Sciatic nerve (tissue), 2 donors: Measurements from ENCODE around the gene AP3M1. TPM values are rescaled to one million over a fixed set of nuclear protein-coding genes. Genes with fewer than 3 reads are reported as not detected.
"Not testable (repeated sequence)": the region's sequence is repeated elsewhere in the genome, so short reads cannot be mapped to it uniquely, and the experiment has no call there.

Experiments used
- ATAC-seq: fragments of 200-7000 bp; cut with Tn5 transposase; one replicate; pipeline ENCODE4 v1.9.1; 2020; ENCODE audit warnings: mild to moderate bottlenecking, moderate library complexity
- DNase-seq: peaks from one replicate; pipeline ENCODE4 v3.0.0-alpha.2; 2020; ENCODE audit warnings: low spot score
- intact Hi-C: fragments of 100-400 bp; cut with DNase I; formaldehyde crosslinking; loops from one replicate; pipeline ENCODE4 v1.14.2; 2022
- total RNA-seq: library from RNA; stranded (reverse); fragmentation: NEBNext Ultra II Directional; extraction: Animal tissue kit (Norgen Biotek cat#: 25700); gene quantifications from one replicate; pipeline ENCODE4 v1.2.1, GENCODE V29; 2021
- donor health status: DM: no; HTN: no; CAD: no.
- donor health status: DM: no; HTN: no; CAD: no.

Gene AP3M1
- total RNA-seq, 1 donor from 2014 or later = 27.2 TPM

DNA sequence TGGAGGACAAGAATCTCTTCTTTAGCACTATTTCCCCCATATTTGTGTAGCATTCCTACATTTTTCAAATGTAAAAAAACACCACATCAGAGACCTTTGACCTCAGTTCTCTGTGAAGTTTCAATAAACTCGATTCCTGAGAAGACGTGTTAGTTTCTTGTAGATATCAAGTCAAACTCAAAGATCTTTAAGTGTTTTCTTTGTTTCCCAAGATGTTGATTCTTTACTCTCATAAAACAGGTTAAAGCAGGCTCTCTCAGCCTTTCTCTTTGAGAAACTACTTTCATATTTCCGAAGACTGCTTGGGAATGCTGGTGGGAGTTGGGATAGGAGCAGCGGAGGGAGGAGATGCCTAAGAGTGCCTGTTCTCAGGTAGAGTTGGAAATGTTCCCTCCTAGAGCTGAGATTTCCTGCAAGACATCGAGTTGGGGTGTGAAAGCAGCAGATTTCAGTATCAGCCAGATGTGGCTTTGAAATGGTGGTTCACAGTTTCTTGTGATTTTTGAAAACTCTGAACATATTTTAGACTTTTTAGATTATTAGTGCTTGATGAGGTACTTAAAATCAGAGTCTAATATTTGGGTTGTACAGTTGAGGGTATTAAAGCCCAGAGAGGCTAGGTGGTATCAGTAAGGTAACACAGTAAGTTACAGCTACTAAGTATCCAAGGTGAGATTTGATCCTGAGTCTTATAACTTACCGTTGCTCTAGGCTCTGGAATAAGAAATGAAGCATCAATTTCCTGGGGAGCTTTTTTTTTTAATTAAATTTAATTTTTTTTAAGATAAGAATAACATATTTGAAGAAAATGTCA, 14.3 kb upstream of the AP3M1 start:
- DNase-seq (no peak), ATAC-seq (no peak)
- intact Hi-C loops = no loop called here

DNA sequence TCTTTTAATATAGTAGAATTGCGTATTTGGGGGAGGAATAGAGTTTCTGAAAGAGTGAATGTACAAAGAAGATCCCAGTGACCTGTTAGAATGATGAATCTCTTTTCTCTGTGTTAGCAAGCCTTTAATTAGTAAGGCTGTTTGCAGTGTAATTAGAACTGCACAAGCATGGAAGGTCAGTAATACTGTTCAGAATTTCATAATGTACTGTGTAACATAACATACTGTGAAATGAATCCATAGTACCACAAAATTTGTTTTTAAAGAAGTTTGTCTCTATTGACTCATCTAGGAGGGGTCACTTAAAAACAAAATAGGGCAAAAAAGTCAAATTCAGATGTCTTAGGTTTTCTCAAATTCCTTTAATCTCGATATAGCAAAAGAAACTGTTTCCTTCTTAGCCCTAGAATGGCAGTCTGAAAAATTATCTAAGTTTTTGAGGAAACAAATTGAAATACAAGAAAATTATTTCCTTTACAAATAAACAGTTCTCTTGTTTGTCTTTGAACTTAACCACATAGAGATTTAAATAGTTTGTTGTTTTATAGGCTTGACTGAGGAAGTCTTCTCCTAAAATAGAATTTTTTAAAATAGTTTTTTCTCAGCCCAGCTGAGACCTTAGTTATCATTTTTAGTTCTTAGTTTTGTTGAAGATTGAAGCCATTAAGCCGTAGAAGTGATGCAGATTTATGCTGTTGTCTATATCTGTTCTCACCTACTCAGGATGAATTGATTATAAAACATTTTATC, 12.9 kb upstream of the AP3M1 start:
- intact Hi-C loops = no loop called here
- no peak for DNase-seq
- ATAC-seq = no peak

DNA sequence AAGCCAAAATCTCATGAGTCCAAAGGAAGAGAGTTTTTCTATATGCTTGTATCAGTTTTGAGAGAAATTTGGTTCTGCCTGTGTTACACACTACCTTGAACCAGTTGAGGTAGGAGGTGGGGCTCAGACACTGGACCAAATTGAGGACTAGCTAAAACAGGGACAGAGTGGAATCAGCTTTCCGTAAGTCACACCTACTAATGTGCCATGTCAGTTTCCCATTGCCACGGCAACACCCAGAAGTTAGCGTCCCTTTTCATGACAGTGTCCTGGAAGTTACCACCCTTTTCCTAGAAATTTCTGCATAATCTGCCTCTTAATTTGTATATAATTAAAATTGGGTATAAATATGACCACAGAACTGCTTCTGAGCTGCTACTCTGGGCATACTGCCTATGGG, 9.4 kb upstream of the AP3M1 start:
- no peak for DNase-seq
- intact Hi-C loops = no loop called here
- ATAC-seq = no peak

DNA sequence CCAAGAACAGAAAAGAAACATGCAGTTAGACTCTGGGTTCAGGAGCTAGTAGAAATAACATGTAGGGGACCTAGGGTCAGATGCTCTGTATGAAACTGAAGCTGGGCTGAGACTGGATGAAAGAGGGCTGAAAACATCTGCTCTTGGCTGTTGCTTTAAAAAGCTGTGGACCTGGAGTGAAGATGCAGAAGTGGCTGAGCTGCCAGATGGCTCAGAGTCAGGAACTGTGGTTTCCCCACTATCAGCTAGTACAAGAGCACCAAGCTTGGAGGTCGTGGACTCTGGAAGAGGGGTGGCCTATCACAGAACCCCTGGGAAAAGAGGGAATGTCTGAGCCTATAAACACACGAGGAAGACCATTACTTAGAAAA, 6.3 kb upstream of the AP3M1 start:
- DNase-seq (no peak), ATAC-seq (peak; percentile 82)
- intact Hi-C loops = no loop called here

DNA sequence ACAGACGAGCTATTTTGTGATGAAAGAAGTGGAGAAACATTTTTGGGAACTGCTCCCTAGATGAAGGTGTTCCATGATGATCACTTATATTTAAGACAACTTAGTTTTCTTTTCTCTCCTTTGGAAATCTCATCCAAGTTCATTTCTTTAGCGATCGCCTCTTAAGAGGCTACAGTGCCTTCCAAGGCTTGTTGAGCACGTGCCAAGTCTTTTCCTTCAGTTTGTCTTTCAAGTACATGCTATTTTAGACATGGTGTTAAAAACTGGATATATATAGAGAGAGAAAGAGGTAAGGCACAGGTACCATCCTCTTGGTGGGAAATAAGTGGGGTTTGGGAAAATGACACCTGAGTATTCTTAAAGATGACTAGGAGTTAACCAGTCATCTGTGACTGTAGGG, 3.0 kb upstream of the AP3M1 start:
- DNase-seq (no peak), ATAC-seq (no peak)
- intact Hi-C loops = no loop called here

DNA sequence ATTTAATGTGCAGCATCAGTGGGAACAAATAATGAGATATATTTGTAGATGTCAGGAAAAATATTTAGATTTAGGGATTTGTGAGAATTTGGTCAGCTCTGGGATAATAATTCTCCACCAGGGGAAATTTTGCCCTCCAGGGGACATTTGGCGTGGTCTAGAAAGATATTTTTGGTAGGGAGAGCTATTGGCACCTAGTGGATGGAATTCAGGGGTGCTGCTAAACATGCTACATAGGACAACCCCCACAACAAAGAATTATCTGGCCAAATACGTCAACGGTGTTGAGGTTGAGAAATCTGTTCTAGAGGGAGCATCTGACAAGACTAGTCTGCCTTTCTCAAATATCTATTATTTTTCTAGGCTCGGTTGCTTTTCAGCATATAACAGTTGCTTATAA, 2.5 kb upstream of the AP3M1 start:
- intact Hi-C loops = no loop called here
- no peak for DNase-seq
- ATAC-seq = no peak

DNA sequence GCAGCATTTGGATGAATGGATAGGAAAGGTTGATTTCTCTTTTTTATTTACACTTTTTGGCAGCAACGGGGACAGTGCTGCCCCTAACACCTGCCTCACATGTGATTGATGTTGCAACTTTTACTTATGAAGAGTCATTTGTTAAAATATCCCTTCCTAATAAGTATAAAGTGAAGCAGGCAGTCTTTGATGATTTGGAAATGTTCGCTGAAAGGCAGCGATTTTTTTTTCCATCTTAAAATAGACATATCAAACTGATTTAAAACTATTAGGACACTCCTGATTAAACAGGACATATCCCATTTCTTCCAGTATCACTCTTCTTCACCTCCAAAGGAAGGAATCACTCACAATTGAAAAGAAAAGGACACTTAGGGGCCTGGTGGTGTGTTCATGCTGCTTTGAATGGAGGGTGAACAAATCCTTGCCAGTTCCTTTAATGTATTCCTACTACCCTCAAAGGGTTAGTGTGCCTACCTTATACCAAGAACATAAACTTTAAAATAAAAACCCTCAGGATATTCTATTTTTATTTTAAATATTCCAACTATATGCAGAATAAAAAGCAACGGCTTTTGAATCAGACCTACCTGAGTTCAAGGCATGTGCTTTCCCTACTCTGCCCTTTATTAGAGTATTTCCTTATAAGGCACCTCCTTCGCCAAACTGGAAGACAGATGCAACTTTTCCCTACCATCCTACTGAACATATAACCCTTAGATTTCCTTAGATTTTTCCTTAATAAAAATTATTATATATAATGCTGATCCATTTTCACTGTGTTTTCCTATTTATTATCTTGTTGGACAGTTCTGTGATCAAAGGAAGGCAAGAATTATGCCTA, 1.5 kb upstream of the AP3M1 start:
- intact Hi-C loops = no loop called here

DNA sequence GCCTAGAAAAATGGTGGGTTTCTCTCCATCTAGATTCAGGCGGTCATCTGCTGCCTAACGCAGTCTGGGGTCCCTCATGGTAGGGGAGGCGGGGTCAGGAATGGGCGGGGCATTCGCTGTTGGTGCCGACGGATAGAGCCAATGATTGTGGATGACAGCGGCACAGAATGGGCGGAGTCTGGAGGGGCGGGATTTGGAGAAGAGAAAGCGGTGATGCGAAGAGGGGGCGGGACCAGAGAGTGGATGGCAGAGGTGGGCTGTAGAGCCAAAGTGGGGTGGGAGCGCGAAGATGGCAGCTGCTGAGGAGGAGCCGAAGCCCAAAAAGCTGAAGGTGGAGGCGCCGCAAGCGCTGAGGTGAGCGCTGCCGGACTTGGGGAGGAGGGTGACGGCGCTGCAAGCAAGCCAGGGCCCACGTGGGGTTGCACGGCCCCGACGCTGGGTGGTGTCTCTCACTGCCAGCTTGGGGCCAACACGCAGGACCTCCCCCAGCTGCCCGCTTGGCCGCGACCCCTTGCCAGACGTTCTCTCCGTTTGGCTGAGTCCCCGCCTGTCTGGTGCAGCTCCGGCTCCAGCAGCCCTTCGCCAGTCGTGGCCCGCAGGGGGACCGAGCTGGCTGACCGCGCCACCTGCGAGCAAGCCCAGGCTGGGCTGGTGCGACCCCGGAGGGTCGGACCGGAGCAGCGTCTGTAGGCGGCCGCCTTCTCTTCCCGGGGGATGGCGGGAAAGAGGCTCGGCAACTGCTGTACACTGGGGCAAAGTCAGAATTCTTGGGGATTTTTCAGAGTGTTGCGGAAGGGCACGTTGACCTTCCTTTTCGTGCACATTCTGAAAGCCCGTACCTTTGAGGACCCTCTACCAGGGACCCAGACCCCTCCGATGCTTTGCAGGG, 606 bp upstream of the AP3M1 start, which contains the start of gene ADK:
Gene ADK, plus strand, starts transcription at position 232 of the 889 bp plus-strand sequence. Its CDS starts 58 bp downstream, at position 290.
- ATAC-seq = peak; percentile 99
- intact Hi-C loops = no loop called here

More for the DNA sequence above, 1.5 kb upstream of the AP3M1 start:
- ATAC-seq (peak; percentile 4), DNase-seq (no peak)

DNA sequence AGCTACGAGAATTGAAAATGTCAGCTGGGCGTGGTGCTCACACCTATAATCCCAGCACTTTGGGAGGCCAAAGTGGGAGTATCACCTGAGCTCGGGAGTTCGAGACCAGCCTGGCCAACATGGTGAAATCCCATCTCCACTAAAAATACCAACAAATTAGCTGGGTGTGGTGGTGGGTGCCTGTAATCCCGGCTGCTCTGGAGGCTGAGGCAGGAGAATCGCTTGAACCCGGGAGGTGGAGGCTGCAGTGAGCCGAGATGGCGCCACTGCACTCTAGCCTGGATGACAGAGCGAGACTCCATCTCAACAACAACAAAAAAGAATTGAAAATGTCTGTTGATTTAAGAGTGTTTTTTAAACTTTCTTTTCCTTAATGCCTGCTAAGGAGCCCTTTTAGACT, 3.6 kb downstream of the AP3M1 start:
- intact Hi-C loops, DNase-seq, ATAC-seq: not testable (repeated sequence)

More for the DNA sequence above, 606 bp upstream of the AP3M1 start, which contains the start of gene ADK:
- peak; percentile 100 for DNase-seq

DNA sequence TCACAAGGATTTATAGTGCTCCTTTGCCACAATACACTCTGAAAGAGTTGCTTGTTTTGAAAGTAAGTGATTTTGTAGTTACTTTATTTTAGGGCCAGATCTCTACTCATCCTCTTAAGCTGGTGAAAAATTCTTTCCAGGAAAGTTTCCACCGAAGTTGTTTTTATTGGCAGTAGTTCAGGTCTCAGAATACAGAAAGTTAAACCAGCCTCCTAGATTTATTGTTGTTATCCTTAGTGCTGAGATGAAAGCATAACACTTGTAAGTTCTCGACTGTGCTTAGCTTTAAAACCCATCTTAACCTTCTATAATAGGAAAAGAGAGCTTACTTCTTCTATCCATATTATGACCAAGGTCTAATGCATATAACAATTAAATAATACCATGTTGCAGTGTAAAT, 5.5 kb downstream of the AP3M1 start:
- no peak for DNase-seq
- intact Hi-C loops = no loop called here
- peak; percentile 87 for ATAC-seq

DNA sequence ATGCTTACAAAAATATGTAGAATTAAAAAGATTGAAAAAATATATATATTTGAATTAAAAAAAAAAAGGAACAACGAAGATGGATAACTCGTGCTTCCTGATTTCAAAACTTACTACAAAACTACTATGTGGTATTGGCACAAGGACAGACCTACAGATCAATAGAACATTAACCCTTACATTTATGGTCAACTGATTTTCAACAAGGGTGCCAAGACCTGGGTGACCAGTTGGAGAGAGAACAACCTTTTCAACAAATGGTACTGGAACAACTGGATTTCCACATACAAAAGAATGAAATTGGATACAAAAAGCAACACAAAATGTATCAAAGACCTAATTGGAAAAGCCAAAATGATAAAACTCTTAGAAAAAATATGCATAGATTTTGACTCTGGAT, 10.1 kb downstream of the AP3M1 start:
- ATAC-seq (no peak), DNase-seq (no peak)
- intact Hi-C loops = no loop called here

DNA sequence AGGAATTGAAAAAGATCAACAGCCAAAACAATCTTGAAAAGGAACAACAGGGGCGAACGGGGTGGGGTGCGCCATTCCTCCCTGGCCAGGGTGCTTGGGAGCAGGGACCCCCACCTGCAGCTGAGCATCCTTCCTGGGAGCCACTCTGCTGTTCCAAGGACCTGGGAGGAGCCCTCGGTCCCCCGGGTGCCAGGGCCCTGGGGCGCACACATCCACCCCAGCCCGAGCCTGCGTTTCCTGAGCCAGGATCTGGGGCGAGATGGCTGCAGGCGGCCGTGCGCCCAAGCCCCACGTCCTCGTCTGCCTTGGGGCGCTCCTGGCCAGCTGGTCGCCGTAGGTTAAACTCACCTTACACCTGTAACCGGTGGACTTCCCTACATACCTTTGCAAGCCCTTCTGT, 10.6 kb downstream of the AP3M1 start:
- DNase-seq (no peak), ATAC-seq (no peak)
- intact Hi-C loops = no loop called here

DNA sequence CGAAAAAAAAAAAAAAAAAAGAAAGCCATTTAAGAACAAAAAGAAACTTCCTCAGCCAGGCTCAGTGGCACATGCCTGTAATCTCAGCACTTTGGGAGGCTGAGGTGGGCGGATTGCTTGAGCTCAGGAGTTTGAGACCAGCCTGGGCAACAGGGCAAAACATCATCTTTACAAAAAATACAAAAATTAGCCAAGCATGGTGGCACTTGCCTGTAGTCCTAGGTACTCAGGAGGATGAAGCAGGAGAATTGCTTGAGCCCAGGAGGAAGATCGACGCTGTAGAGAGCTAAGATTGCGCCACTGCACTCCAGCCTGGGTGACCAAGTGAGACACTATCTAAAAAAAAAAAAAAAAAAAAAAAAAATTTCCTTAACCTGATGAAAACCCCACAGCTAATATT, 12.0 kb downstream of the AP3M1 start:
- intact Hi-C loops, DNase-seq, ATAC-seq: not testable (repeated sequence)

DNA sequence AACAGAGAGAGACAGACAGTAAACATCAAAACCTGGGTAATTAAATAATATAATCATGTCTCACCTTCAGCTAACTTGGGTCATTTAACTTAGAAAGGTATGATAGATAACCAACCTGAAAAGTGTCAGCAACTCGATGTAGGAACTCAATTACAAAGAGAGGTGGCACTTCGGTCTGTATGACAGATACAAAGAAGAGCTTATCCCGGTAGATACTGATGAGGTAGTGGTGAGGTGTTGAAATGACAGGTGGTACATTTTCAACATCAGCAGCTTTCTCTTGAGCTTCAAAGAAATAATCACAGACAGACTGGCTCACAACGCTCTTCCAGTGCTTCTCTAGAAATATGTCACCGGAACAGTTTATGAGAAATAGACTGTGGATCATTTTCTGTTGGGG, 12.6 kb downstream of the AP3M1 start:
- intact Hi-C loops = no loop called here
- ATAC-seq (no peak), DNase-seq (no peak)

DNA sequence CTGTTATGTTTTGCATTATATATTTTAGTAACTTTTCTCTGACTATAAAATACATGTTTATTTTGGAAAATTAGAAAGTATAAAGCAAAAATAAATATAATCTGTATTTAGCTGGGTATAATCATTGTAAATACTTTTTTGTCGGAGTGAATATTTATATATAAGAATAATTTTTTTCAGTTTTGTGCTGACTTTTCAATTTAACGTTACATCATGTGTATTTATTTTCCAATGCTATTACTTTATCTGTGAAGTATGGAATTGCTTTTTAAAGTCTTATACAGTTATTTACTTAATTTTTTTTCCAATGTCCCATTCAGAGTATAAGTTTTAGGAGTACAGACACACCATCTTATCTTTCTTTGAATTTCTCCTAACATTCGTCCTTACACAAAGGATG, 15.2 kb downstream of the AP3M1 start:
- no peak for DNase-seq
- intact Hi-C loops = no loop called here
- ATAC-seq = no peak

DNA sequence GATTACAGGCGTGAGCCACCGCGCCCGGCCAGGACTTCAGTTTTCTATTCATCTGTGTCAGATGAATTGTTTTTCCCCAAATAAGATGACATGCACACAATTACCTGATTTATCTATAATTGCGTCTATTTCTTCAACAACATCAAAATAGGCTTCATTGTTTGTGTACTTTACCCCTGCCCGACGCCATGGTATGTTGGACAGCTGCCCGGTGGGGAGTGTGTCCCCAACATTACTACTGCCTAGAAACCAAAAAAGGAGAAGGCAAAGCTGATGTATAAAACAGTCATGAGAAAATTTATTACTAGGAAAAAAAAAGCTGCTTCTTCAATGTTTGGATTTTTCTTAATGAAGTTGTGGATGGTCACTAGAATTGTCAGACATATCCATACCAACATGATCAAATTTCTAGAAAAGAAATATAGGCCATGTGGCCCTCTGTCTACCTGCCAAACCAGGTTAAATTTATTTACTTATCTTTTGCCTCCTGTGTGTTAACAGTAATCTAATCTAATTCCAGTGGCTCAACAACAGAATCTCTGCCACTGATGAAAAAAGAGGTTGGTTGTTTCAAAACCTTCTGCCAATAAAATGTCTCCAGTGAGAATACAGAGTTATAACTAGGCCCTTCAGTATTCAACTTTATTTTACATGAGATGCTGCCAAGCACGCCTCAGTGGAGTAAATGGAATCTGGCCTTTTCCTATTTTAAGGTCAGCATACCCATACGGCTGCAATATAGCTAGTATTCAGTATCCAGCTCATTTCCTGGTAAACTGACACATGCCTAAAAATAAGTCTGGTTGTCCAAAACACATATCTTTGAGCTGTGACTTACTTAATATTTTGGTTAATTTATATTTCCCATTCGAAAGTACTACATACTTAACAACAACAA, 16.5 kb downstream of the AP3M1 start:
- intact Hi-C loops = no loop called here
- DNase-seq (no peak), ATAC-seq (no peak)

DNA sequence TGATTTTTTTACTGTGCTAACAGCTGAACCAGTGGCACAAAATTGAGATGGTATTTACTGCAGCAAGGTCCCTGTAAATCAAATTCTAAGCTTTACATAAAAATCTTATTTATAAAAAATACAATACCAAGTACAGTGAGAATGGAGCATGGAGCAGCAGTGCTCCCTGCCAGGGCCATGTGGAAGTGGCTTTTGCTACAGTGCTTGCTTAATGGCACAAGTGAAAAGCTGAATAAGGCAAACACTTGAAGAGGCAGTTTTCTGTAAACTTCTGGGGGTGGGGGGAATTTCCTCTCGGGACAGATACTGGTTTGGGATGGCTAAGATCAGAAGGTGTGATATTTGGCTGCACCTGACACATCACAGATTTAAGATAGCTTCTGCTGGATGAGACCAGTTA, 27.5 kb downstream of the AP3M1 start:
- DNase-seq = no peak
- intact Hi-C loops = no loop called here
- ATAC-seq = no peak

DNA sequence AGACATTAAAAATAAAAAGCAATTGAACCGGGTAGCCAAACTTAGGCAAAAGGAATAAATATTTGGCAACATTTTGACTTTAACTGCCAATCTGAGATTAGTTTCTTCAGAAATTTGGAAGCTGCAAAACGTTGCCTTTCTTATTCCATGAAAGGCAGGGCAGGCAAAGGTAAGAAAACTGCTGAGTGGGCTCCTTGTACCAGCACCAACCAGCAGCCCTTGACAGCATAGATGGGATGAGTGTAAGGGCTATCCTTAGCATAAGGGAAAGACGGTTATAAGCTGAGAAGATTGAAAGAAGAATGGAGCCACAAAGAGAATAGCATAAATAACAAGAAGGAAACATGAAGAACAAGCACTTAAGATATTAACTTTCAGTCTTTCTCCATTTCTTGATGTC, 28.6 kb downstream of the AP3M1 start:
- intact Hi-C loops = no loop called here
- DNase-seq (no peak), ATAC-seq (no peak)
